Measurements from ENCODE around the gene PRRG2. TPM values are rescaled to one million over a fixed set of nuclear protein-coding genes. Genes with fewer than 3 reads are reported as not detected.
A peak's percentile ranks its signal among the peaks of the same experiment; 100 is the strongest.
"Not testable (repeated sequence)": the region's sequence is repeated elsewhere in the genome, so short reads cannot be mapped to it uniquely, and the experiment has no call there.

The PRRG2 gene
- total RNA-seq, 1 donor from 2014 or later: 1.6 TPM

DNA sequence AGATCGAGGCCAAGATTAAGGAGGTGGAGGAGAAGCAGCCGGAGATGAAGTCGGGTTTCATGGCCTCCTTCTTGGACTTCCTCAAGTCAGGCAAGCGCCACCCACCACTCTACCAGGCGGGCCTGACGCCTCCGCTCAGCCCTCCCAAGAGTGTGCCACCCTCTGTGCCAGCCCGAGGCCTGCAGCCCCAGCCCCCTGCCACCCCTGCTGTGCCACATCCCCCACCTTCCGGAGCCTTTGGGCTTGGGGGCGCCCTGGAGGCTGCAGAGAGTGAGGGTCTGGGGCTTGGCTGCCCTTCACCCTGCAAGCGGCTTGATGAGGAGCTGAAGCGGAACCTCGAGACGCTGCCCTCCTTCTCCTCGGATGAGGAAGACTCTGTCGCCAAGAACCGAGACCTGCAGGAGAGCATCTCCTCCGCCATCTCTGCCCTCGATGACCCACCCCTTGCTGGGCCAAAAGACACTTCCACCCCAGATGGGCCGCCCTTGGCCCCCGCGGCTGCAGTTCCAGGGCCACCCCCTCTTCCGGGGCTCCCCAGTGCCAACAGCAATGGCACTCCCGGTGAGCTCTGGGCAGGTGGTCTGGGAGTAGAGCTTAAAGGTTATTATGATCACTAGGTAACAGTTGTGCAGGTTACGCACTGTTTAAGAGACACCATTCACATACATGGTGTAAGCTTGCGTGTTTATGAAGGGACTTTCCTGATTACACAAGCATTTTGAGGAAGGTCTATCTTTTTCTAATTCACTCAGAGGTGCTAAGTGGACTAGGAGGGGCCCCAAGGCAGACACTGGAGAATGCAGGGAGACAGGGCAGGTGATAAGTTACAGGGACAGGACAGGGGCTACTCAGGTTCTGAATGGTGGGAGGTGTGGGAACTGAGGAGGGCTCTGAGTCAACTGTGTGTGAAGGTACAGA, 18.5 kb downstream of the PRRG2 start:
- DNase-seq (ENCODE audit: extremely low read depth, low read depth, low spot score): no peak

DNA sequence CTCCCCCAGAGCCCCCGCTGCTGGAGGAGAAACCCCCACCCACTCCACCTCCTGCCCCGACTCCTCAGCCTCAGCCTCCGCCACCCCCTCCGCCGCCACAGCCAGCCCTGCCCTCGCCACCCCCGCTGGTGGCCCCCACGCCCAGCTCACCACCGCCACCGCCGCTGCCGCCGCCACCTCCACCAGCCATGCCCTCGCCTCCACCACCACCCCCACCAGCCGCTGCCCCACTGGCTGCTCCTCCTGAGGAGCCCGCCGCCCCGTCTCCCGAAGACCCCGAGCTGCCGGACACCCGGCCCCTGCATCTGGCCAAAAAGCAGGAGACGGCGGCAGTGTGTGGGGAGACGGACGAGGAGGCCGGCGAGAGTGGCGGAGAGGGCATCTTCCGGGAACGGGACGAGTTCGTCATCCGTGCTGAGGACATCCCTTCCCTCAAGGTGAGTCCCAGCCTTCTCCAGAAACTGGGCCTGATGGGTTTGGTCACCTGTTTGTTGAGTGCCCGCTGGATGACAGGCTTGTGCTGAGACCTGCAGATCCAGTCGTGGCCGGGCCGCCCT, 20.4 kb downstream of the PRRG2 start:
- DNase-seq (ENCODE audit: extremely low read depth, low read depth, low spot score): no peak

DNA sequence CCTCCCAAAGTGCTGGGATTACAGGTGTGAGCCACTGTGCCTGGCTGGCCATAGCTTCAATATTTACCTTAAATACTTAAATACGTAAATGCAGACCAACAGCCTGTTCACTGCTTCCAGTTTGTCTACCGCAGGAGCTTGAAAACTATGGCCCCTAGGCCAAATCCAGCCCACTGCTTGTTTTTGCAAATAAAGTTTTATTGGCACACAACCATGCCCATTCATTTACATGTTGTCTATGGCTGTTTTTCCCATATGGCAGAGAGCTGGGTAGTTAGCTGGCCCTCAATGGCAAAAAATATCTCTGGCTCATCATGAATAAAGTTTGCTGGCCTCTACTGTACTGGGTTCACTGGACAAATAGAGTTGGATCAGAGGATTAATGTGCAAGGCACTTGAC, 21.7 kb downstream of the PRRG2 start:
- DNase-seq (ENCODE audit: extremely low read depth, low read depth, low spot score): no peak

DNA sequence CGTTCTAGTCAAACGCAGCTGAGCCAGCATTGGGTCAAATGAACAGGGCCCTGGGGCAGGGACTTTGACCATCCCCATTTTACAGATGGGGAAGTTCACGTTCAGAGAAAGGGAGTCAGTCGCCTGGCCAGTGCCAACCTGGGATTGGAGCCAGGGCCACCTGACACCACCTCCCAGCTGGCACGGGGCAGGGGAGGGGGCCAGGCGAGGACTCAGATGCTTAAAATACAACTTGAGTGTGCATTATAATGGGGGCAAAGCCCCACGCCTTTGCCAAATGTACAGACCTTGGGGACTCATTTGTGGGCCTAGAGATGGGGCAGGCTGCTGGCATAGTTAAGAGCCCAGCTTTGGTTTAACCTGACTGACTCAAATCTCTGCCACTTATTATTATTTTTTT, 24.5 kb downstream of the PRRG2 start:
- no peak for DNase-seq (ENCODE audit: extremely low read depth, low read depth, low spot score)

DNA sequence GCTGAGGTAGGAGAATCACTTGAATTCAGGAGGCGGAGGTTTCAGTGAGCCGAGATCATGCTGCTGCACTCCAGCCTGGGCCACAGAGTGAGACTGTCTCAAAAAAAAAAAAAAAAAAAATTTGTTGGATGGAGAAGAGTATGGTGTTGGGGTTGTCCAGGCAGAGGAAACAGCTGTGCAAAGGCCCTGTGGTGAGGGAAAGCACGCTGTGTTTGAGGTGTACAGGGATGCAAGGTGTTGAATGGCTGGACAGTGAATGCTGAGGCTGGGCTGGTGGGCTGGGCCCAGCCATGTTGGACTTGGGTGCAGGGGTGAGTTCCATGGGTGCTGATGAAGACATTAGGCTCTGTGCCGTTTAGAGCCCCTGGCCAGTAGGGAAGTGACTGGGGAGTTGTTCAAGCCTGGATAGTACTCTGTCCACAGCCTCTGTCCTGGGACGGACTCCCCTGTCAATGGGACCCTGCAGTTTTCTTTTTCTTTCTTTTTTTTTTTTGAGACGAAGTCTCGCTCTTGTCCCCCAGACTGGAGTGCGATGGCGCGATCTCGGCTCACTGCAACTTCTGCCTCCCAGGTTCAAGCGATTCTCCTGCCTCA, 28.5 kb downstream of the PRRG2 start:
- DNase-seq (ENCODE audit: extremely low read depth, low read depth, low spot score): no peak

DNA sequence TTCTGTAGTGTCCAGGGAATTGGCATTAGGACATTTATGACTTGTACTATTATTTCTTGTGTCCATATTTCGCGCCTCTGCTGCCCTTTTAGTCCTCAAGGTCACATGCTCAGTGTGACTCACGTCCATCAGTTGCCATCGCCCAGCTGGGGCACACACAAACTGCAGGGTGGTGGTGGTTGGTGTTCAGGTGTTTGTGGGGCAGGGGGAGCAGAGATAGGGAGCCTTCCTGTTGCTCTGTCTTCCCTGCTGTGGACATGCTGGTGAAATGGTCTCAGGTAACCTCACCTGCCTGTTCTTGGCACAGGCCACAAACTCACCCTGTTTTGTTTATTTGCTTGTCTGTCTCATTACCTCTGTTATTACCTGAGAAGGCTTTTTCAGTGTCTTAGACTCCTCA, 32.3 kb downstream of the PRRG2 start:
- DNase-seq (ENCODE audit: extremely low read depth, low read depth, low spot score): no peak

DNA sequence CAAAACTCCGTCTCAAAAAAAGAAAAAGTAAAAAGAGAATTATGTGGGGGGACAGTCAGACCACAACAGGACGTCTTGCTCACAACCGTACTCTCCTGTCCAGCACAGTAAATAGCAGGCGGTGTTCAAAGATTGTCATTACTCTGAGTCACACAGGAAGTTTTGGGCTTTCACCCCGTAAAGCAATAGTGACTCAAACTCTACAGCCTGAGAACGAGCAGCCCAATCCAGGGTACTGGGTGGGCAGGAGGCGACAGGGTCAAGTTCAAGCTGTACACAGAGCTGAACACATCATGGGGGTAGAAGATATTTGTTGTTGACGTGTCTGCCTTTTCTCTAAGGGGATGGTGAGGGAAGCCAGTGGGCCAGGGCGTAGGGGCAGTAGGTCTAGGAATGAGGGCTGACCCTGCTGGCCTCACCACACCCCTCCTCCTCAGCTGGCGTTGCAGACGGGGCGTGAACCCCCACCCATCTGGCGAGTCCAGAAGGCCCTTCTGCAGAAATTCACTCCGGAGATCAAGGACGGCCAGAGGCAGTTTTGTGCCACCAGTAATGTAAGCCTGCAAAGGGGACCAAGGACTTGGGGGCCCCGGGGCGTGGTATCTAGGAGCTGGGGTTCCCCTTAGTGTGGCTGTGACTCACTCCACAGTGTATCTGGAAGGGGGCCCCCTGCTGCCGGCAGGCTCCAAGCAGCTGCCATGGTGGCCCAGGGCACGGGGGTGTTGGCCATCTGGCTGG, 33.1 kb downstream of the PRRG2 start:
- peak; percentile 57 for DNase-seq (ENCODE audit: extremely low read depth, low read depth, low spot score)

DNA sequence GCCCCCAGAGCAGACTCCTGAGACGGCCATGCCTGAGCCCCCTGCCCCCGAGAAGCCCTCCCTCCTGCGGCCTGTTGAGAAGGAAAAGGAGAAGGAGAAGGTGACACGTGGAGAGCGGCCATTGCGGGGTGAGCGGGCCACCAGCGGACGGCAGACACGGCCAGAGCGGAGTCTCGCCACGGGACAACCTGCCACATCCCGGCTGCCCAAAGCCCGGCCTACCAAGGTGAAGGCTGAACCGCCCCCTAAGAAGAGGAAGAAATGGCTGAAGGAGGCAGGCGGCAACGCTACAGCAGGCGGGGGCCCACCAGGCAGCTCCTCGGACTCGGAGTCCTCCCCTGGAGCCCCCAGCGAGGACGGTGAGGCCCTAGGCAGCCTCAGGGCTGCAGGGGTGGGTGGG, 34.7 kb downstream of the PRRG2 start:
- DNase-seq (ENCODE audit: extremely low read depth, low read depth, low spot score): no peak

DNA sequence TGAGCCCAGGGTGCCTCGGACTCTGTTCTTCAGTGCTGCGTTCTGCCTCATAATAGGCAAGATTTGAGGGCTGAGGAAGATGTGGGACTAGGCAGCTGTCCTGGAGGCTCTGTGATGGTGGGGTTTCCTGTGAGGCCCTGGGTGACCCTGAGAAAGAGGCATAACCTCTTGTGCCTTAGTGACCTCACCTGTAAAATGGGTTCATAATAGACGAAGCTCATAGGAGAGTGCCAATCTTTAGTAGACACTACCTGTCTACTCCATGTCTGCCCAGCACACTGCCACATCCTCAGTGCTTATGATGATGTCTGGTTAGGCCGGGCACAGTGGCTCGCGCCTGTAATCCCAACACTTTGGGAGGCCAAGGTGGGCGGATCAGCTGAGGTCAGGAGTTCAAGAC, 35.4 kb downstream of the PRRG2 start:
- no peak for DNase-seq (ENCODE audit: extremely low read depth, low read depth, low spot score)

DNA sequence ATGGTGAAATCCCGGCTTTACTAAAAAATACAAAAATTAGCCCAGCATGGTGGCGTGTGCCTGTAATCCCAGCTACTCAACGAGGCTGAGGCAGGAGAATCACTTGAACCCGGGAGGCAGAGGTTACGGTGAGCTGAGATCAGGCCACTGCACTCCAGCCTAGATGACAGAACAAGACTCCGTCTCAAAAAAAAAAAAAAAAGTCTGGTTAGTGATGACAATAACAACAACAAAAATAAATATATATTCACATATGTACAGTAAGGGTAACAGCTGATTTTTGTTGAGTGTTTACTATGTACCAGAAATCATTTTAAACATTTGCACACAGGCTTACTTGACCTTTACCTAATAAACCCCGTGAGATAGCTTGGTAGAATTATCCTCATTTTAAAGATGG, 35.8 kb downstream of the PRRG2 start:
- DNase-seq (ENCODE audit: extremely low read depth, low read depth, low spot score): no peak

DNA sequence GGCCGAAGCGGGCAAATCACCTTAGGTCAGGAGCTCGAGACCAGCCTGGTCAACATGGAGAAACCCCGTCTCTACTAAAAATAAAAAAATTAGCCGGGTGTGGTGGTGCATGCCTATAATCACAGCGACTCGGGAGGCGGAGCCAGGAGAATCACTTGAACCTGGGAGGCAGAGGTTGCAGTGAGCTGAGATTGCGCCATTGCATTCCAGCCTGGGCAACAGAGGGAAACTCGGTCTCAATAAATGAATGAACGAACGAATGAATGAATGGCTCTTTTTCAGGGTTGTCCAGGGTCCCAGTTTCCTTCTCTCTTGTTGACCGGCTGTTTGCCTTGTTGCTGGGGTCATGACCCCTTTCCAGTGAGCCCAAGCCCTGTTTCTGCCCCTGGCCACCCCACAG, 36.7 kb downstream of the PRRG2 start:
- not testable (repeated sequence) for DNase-seq (ENCODE audit: extremely low read depth, low read depth, low spot score)

DNA sequence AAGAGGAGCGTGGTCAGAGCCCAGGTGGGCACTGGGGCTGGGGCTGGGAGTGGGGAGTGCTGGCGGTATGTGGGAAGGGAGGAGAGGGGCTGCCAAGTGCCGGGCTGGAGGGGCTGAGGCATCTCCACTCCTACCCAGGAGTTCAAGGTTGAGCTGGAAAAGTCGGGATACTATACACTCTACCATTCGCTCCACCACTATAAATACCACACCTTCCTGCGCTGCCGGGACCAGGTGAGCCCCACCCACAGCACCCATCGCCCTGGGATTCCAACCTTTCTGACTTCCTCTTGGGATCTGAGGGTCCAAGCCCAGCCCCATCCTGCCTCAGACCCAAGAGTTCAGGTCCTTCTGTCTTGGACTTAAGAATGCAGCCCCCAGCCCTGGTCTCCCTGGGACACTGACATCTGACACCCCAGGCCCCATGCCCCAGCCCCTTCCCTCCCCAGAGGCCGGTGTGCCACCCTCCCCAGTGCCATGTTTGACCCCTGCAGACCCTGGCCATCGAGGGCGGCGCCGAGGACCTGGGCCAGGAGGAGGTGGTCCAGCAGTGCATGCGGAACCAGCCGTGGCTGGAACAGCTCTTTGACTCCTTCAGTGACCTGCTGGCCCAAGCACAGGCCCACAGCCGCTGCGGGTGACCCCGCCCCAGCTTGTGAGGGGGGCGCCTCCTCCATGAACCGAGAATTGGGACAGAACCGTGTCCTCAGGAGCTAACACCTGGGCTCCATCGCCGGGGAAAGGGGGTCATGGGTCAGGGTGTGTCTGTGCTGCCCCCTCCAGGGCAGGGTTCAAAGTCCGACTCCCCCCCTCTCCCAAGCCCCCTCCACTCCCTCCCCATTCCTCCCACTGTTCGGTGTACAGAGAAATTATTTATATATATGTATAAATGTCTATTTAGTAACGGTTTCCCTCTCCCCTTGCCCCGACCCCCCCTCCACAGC, 44.1 kb downstream of the PRRG2 start:
- no peak for DNase-seq (ENCODE audit: extremely low read depth, low read depth, low spot score)

DNA sequence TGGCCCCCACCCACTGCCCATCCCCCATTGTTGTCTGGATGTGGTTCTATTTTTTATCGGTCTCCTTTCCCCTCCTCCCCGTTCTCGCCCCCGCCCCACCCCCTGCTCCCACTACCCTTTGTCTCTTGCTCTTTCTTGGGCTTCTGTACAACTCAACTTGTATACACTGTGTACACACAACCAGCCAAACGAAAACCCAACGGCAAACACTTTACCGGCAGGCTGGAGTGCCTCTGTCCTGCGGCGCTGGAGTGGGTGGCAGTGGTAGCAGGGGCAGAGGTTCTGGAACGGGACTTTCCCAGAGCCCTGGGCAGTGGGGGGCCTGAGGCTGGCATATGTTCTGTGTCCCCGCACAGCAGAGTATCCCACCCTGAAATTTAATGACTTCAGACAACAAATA, 45.1 kb downstream of the PRRG2 start:
- DNase-seq (ENCODE audit: extremely low read depth, low read depth, low spot score): no peak

DNA sequence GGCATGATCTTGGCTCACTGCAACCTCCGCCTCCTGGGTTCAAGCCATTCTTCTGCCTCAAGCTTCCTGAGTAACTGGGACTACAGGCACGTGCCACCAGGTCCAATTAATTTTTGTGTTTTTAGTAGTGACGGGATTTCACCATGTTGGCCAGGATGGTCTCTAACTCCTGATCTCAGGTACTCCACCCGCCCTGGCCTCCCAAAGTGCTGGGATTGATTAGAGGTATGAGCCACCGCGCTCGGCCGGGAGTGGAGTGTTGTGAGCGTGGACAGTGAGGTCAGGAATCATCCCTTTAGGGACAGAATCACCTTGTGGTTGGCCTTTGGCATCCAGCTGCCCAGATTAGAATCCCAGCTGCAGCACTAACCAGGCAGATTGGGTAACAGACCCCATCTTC, 48.5 kb downstream of the PRRG2 start:
- no peak for DNase-seq (ENCODE audit: extremely low read depth, low read depth, low spot score)

DNA sequence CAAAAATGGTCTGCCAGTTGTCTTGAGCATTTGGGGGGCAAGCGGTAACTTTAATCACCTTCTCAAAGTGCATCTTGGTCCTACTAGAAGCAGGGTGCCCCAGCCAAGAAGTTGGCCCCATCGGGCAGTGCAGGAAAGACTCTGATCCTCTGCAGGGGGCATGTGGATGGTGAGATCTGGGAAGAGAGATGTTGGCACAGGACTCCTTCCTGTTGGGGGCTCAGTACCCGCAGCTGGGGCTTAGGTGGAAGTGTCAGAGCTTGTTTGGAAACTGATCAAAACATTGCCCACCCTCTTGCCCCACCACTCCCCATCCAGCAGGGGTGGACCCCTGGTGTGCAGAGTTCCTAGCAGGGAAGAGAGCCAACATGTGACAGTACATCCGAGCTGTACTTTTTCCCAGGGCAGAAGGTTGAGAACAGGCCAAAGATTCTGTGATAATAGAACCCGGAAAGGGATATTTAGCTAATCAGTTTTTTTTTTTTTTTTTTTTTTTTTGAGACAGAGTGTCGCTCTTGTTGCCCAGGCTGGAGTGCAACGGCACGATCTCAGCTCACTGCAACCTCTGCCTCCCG, 50.0 kb downstream of the PRRG2 start:
- DNase-seq (ENCODE audit: extremely low read depth, low read depth, low spot score): no peak

DNA sequence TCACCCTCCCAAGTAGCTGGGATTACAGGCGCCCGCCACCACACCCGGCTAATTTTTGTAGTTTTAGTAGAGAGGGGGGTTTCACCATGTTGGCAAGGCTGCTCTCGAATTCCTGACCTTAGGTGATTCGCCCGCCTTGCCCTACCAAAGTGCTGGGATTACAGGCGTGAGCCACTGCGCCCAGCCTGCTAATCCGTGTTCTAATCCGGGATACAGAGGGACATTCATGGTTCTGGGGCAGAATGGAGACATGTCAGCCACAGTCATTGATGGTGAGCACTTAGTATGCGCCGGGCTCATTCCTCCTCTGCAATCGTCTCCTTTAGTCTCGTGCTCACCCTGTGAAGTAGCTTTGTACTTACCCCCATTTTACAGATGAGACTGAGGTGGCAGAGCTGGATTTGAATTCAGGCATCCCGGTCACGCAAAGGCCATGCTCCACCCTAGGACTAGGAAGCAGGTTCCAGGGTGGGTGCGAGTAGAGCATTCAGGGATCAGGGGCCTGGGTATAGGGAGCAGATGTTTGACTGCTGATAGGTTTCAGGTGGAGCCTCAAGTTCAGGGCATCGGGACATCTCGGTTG, 50.6 kb downstream of the PRRG2 start:
- DNase-seq (ENCODE audit: extremely low read depth, low read depth, low spot score): no peak

DNA sequence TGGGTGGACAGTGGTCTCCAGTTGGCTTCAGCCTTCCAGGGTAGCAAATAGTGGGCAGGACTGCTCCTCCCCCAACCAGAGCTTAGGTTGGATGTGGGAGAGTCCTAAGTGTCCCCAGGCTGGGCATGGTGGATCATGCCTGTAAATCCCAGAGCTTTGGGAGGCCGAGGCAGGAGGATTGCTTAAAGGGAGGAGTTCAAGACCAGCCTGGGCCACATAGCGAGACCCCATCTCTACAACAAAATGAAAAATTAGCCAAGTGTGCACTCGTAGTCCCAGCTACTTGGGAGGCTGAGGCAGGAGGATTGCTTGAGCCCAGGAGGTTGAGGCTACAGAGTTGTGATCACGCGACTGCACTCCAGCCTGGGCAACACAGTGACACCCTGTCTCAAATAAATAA, 51.5 kb downstream of the PRRG2 start:
- no peak for DNase-seq (ENCODE audit: extremely low read depth, low read depth, low spot score)

DNA sequence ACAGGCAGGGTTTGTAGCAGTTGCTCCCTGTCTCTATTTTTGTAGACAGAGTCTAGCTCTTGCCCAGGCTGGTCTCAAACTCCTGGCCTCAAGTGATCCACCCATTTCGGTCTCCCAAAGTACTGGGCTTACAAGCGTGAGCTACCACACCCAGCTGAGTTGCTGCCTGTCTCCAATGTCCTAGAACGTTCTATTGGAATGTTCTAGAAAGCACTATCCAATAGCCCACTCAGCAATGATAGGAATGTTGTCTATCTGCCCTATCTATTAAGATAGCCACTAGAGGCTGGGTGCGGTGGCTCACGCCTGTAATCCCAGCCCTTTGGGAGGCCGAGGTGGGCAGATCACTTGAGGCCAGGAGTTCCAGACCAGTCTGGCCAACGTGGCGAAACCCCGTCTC, 52.2 kb downstream of the PRRG2 start:
- DNase-seq (ENCODE audit: extremely low read depth, low read depth, low spot score): not testable (repeated sequence)

DNA sequence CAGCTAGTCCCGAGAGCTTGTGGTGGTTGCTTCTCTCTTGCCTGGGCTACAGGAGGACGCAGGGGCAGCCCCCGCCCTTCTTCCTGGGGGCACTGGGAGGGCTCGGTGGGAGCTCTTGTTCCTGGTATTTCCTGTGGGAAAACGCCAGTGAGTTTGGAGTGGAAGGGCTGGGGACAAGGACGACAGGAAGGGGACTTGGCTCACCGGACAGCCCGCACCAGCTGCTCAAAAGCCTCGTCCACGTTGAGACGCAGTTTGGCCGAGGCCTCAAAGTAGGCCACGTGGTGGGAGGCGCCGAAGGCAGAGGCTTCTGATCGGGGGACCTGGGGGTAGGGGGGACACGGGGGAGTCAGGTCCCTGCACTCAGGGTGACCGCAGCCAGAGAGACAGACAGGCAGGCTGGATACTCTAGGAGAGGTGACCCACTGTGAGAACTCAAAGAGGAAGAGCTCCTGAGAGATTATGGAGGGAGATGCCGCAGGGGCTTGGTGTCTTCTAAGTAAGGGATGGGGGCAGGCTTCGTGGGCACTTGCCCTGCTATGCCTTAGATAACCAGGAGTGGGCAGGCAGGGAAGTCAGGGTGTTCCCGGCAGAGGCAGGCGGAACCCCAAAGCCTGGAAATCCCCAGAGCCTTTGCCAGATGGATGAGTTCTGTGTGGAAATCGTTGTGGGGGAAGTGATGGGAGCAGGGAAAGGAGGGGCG, 54.6 kb downstream of the PRRG2 start:
- no peak for DNase-seq (ENCODE audit: extremely low read depth, low read depth, low spot score)

Measured in glomerular endothelial cell (primary cell).